ENCODE data around the gene GPC5. TPM values are rescaled to one million over a fixed set of nuclear protein-coding genes. Genes with fewer than 3 reads are reported as not detected.

Gene GPC5
- total RNA-seq, 2 donors from 2014 or later: 0.83 to 1.3 TPM

GRCh38 chr13:92188574-92188973 lies 790.2 kb downstream of the GPC5 start:
- Histone ChIP-seq H3K4me1 (no peaks in the 10 kb centered on the region), H3K9me3 (no peaks in the 10 kb centered on the region), H3K27ac (no peak overlapping the region), H3K36me3 (no peaks in the 10 kb centered on the region), H3K4me3 (no peak overlapping the region), H3K27me3 (no peaks in the 10 kb centered on the region)
- no peak for TF ChIP-seq CTCF (IDR thresholded peaks at IDR 0.05)
- no peak for DNase-seq (ENCODE audit: low spot score)

- Histone ChIP-seq H3K27me3 (no peaks in the 10 kb centered on the region), H3K27ac (no peak overlapping the region), H3K36me3 (no peaks in the 10 kb centered on the region), H3K4me1 (no peaks in the 10 kb centered on the region), H3K4me3 (no peak overlapping the region), H3K9me3 (no peaks in the 10 kb centered on the region)
- no peak for DNase-seq (ENCODE audit: low spot score)
- no peak for TF ChIP-seq CTCF (IDR thresholded peaks at IDR 0.05)
Observed at GRCh38 chr13:92196591-92197256, 798.3 kb downstream of the GPC5 start.

- Histone ChIP-seq H3K27ac (no peak overlapping the region), H3K36me3 (no peaks in the 10 kb centered on the region), H3K27me3 (no peaks in the 10 kb centered on the region), H3K4me1 (no peaks in the 10 kb centered on the region), H3K9me3 (no peaks in the 10 kb centered on the region), H3K4me3 (no peak overlapping the region)
- no peak for DNase-seq (ENCODE audit: low spot score)
- TF ChIP-seq CTCF (IDR thresholded peaks at IDR 0.05): no peak
Observed at GRCh38 chr13:92197669-92198068, 799.2 kb downstream of the GPC5 start.

- H3K4me3 ChIP-seq: no peak overlapping the region
- H3K9me3 ChIP-seq: no peaks in the 10 kb centered on the region
- H3K36me3 ChIP-seq: no peaks in the 10 kb centered on the region
- TF ChIP-seq CTCF (IDR thresholded peaks at IDR 0.05): no peak
- DNase-seq (ENCODE audit: low spot score): no peak
- no peaks in the 10 kb centered on the region for H3K27me3 ChIP-seq
- H3K4me1 ChIP-seq: no peaks in the 10 kb centered on the region
- no peak overlapping the region for H3K27ac ChIP-seq
Observed at GRCh38 chr13:92218615-92219014, 820.2 kb downstream of the GPC5 start.

GRCh38 chr13:92221916-92222315 lies 823.5 kb downstream of the GPC5 start:
- Histone ChIP-seq H3K4me3 (no peak overlapping the region), H3K27ac (no peak overlapping the region), H3K4me1 (no peaks in the 10 kb centered on the region), H3K27me3 (no peaks in the 10 kb centered on the region), H3K9me3 (no peaks in the 10 kb centered on the region), H3K36me3 (no peaks in the 10 kb centered on the region)
- no peak for DNase-seq (ENCODE audit: low spot score)
- TF ChIP-seq CTCF (IDR thresholded peaks at IDR 0.05): no peak

Data from right atrium auricular region (tissue), 2 donors.